Activated CD8-positive, alpha-beta memory T cell treated with anti-CD3 and anti-CD28 coated beads, Interleukin-2, amount 50 U/mL, for 24 hours (primary cell): ENCODE data around the gene IL25.
"Not testable (repeated sequence)": the region's sequence is repeated elsewhere in the genome, so short reads cannot be mapped to it uniquely, and the experiment has no call there.

Experiments used
- DNase-seq: peaks from one replicate; pipeline ENCODE4 v3.0.0-alpha.2; 2020; ENCODE audit errors: extremely low read depth

IL25 gene

GRCh38 chr14:23388996-23389395 lies 16.4 kb downstream of the IL25 start:
- no peak for DNase-seq

GRCh38 chr14:23389396-23389795 lies 16.8 kb downstream of the IL25 start:
- no peak for DNase-seq

- DNase-seq = not testable (repeated sequence)
These were observed 17.3 kb downstream of the IL25 start for GRCh38 chr14:23389871-23390270.

- no peak for DNase-seq
These were observed 20.0 kb downstream of the IL25 start for GRCh38 chr14:23392613-23393012.

GRCh38 chr14:23396126-23396525 lies 23.5 kb downstream of the IL25 start:
- DNase-seq = no peak

GRCh38 chr14:23396781-23397407 lies 24.3 kb downstream of the IL25 start:
- DNase-seq = no peak

- no peak for DNase-seq
These were observed 25.7 kb downstream of the IL25 start for GRCh38 chr14:23398348-23398747.

GRCh38 chr14:23399136-23399535 lies 26.5 kb downstream of the IL25 start:
- no peak for DNase-seq

- no peak for DNase-seq
These were observed 27.0 kb downstream of the IL25 start for GRCh38 chr14:23399591-23399990.

GRCh38 chr14:23400496-23401149 lies 28.0 kb downstream of the IL25 start:
- not testable (repeated sequence) for DNase-seq

GRCh38 chr14:23401291-23401690 lies 28.7 kb downstream of the IL25 start:
- no peak for DNase-seq

- no peak for DNase-seq
These were observed 29.9 kb downstream of the IL25 start for GRCh38 chr14:23402296-23403138.

GRCh38 chr14:23403139-23403438 lies 30.5 kb downstream of the IL25 start:
- no peak for DNase-seq

GRCh38 chr14:23403908-23404307 lies 31.3 kb downstream of the IL25 start:
- no peak for DNase-seq

GRCh38 chr14:23404331-23404900 lies 31.8 kb downstream of the IL25 start:
- DNase-seq = no peak

- no peak for DNase-seq
These were observed 32.5 kb downstream of the IL25 start for GRCh38 chr14:23405096-23405495.

- DNase-seq = no peak
These were observed 33.0 kb downstream of the IL25 start for GRCh38 chr14:23405516-23406025.

GRCh38 chr14:23406244-23406643 lies 33.6 kb downstream of the IL25 start:
- no peak for DNase-seq

GRCh38 chr14:23406725-23407355 lies 34.2 kb downstream of the IL25 start:
- DNase-seq = no peak

- no peak for DNase-seq
These were observed 35.1 kb downstream of the IL25 start, which contains the start of gene MYH6 for GRCh38 chr14:23407516-23408306. TSS of gene MYH6 (minus strand) at chr14:23408273. CDS start at chr14:23407223, 1,050 bp downstream.

GRCh38 chr14:23408307-23408630 lies 35.7 kb downstream of the IL25 start:
- DNase-seq = no peak
